BLaER1 (cell line): Measurements from ENCODE around the gene THSD7A.

Experiments used
- H3K27ac ChIP-seq: shearing (Covaris generic); formaldehyde crosslinking; 2 replicates; pipeline ENCODE4 v1.8.1; 2022
- H3K27me3 ChIP-seq: shearing (Covaris generic); formaldehyde crosslinking; 2 replicates; pipeline ENCODE4 v1.8.1; 2022
- H3K36me3 ChIP-seq: shearing (Covaris generic); formaldehyde crosslinking; 2 replicates; pipeline ENCODE4 v1.8.1; 2022
- H3K4me1 ChIP-seq: shearing (Covaris generic); formaldehyde crosslinking; 2 replicates; pipeline ENCODE4 v1.8.1; 2022
- H3K4me2 ChIP-seq: shearing (Covaris generic); formaldehyde crosslinking; 2 replicates; pipeline ENCODE4 v1.8.1; 2022
- H3K4me3 ChIP-seq: shearing (Covaris generic); formaldehyde crosslinking; 2 replicates; pipeline ENCODE4 v1.8.1; 2022
- H3K9ac ChIP-seq: shearing (Covaris generic); formaldehyde crosslinking; 2 replicates; pipeline ENCODE4 v1.8.1; 2022
- H3K9me3 ChIP-seq: shearing (Covaris generic); formaldehyde crosslinking; 2 replicates; pipeline ENCODE4 v1.8.1; 2022
- H4K20me1 ChIP-seq: shearing (Covaris generic); formaldehyde crosslinking; 2 replicates; pipeline ENCODE4 v1.8.1; 2022
- Cebpa-rat ChIP-seq: shearing (Covaris generic); IDR thresholded peaks from 2 replicates; pipeline ENCODE4 v1.8.1; 2022

Gene THSD7A

GRCh38 chr7:11690395-11690794, 141.6 kb downstream of the THSD7A start:
- TF ChIP-seq Cebpa-rat, result no peak
- H3K27ac ChIP-seq, result no peak overlapping the region
- H3K36me3 ChIP-seq, result no peaks in the 10 kb centered on the region
- H3K4me1 ChIP-seq, result peaks cover 27% of the 10 kb centered on the region
- no peak overlapping the region for H3K9ac ChIP-seq
- H3K4me2 ChIP-seq, result no peak overlapping the region
- H3K27me3 ChIP-seq, result no peaks in the 10 kb centered on the region
- 0 out of 2 replicates have a peak, but pooled peaks cover under 1% of the 10 kb centered on the region for H3K9me3 ChIP-seq
- H3K4me3 ChIP-seq, result no peak overlapping the region
- H4K20me1 ChIP-seq, result no peaks in the 10 kb centered on the region

GRCh38 chr7:11689096-11689495, 142.9 kb downstream of the THSD7A start:
- peaks cover 30% of the 10 kb centered on the region for H3K4me1 ChIP-seq
- H4K20me1 ChIP-seq, result no peaks in the 10 kb centered on the region
- peak overlapping the region; percentile 32; the same call in 1 of the 2 replicates for H3K27ac ChIP-seq
- H3K27me3 ChIP-seq, result no peaks in the 10 kb centered on the region
- no peak overlapping the region for H3K4me3 ChIP-seq
- peaks cover 10% of the 10 kb centered on the region; the same call in 1 of the 2 replicates for H3K9me3 ChIP-seq
- H3K9ac ChIP-seq, result no peak overlapping the region
- TF ChIP-seq Cebpa-rat, result no peak
- H3K36me3 ChIP-seq, result no peaks in the 10 kb centered on the region
- H3K4me2 ChIP-seq, result peak overlapping the region; percentile 28

GRCh38 chr7:11681461-11681860, 150.5 kb downstream of the THSD7A start:
- no peaks in the 10 kb centered on the region for H3K36me3 ChIP-seq
- H3K27ac ChIP-seq, result no peak overlapping the region
- TF ChIP-seq Cebpa-rat, result no peak
- no peak overlapping the region for H3K4me2 ChIP-seq
- peaks cover 15% of the 10 kb centered on the region for H3K4me1 ChIP-seq
- H3K9me3 ChIP-seq, result peaks cover 44% of the 10 kb centered on the region
- no peaks in the 10 kb centered on the region for H4K20me1 ChIP-seq
- no peaks in the 10 kb centered on the region for H3K27me3 ChIP-seq
- no peak overlapping the region for H3K4me3 ChIP-seq
- no peak overlapping the region for H3K9ac ChIP-seq

- Histone ChIP-seq H3K4me2 (no peak overlapping the region), H3K9ac (no peak overlapping the region), H3K27ac (no peak overlapping the region), H3K9me3 (peaks cover 30% of the 10 kb centered on the region), H4K20me1 (no peaks in the 10 kb centered on the region), H3K36me3 (no peaks in the 10 kb centered on the region), H3K4me1 (no peaks in the 10 kb centered on the region), H3K4me3 (no peak overlapping the region), H3K27me3 (no peaks in the 10 kb centered on the region)
- TF ChIP-seq Cebpa-rat, result no peak
Observed at GRCh38 chr7:11675163-11675562, 156.8 kb downstream of the THSD7A start.

- no peak for TF ChIP-seq Cebpa-rat
- no peak overlapping the region for H3K4me3 ChIP-seq
- no peak overlapping the region for H3K4me2 ChIP-seq
- H4K20me1 ChIP-seq, result no peaks in the 10 kb centered on the region
- H3K36me3 ChIP-seq, result no peaks in the 10 kb centered on the region
- H3K9ac ChIP-seq, result no peak overlapping the region
- H3K9me3 ChIP-seq, result no peaks in the 10 kb centered on the region
- no peaks in the 10 kb centered on the region for H3K27me3 ChIP-seq
- no peak overlapping the region for H3K27ac ChIP-seq
- H3K4me1 ChIP-seq, result no peaks in the 10 kb centered on the region
Observed at GRCh38 chr7:11668727-11669126, 163.3 kb downstream of the THSD7A start.

GRCh38 chr7:11667810-11668185, 164.2 kb downstream of the THSD7A start:
- H3K36me3 ChIP-seq, result no peaks in the 10 kb centered on the region
- no peak overlapping the region for H3K4me3 ChIP-seq
- TF ChIP-seq Cebpa-rat, result no peak
- H3K9ac ChIP-seq, result no peak overlapping the region
- H3K4me2 ChIP-seq, result no peak overlapping the region
- no peaks in the 10 kb centered on the region for H3K9me3 ChIP-seq
- no peaks in the 10 kb centered on the region for H4K20me1 ChIP-seq
- no peak overlapping the region for H3K27ac ChIP-seq
- no peaks in the 10 kb centered on the region for H3K27me3 ChIP-seq
- H3K4me1 ChIP-seq, result no peaks in the 10 kb centered on the region

GRCh38 chr7:11667071-11667809, 164.8 kb downstream of the THSD7A start:
- no peak overlapping the region for H3K27ac ChIP-seq
- TF ChIP-seq Cebpa-rat, result no peak
- H4K20me1 ChIP-seq, result no peaks in the 10 kb centered on the region
- H3K4me1 ChIP-seq, result no peaks in the 10 kb centered on the region
- no peaks in the 10 kb centered on the region for H3K27me3 ChIP-seq
- no peak overlapping the region for H3K9ac ChIP-seq
- no peak overlapping the region for H3K4me2 ChIP-seq
- H3K36me3 ChIP-seq, result no peaks in the 10 kb centered on the region
- H3K4me3 ChIP-seq, result no peak overlapping the region
- no peaks in the 10 kb centered on the region for H3K9me3 ChIP-seq

GRCh38 chr7:11665357-11665756, 166.6 kb downstream of the THSD7A start:
- Histone ChIP-seq H3K27me3 (no peaks in the 10 kb centered on the region), H3K4me2 (no peak overlapping the region), H3K36me3 (no peaks in the 10 kb centered on the region), H3K9ac (no peak overlapping the region), H3K27ac (no peak overlapping the region), H4K20me1 (no peaks in the 10 kb centered on the region), H3K9me3 (no peaks in the 10 kb centered on the region), H3K4me3 (no peak overlapping the region), H3K4me1 (no peaks in the 10 kb centered on the region)
- no peak for TF ChIP-seq Cebpa-rat

GRCh38 chr7:11655642-11656041, 176.4 kb downstream of the THSD7A start:
- H3K36me3 ChIP-seq, result no peaks in the 10 kb centered on the region
- H3K4me2 ChIP-seq, result no peak overlapping the region
- no peak overlapping the region for H3K4me3 ChIP-seq
- TF ChIP-seq Cebpa-rat, result no peak
- H3K9me3 ChIP-seq, result no peaks in the 10 kb centered on the region
- no peaks in the 10 kb centered on the region for H3K4me1 ChIP-seq
- H3K27ac ChIP-seq, result no peak overlapping the region
- H3K9ac ChIP-seq, result no peak overlapping the region
- H4K20me1 ChIP-seq, result no peaks in the 10 kb centered on the region
- no peaks in the 10 kb centered on the region for H3K27me3 ChIP-seq

- Histone ChIP-seq H3K4me1 (no peaks in the 10 kb centered on the region), H3K4me2 (no peak overlapping the region), H3K27ac (no peak overlapping the region), H3K36me3 (no peaks in the 10 kb centered on the region), H3K4me3 (no peak overlapping the region), H3K27me3 (no peaks in the 10 kb centered on the region), H3K9me3 (no peaks in the 10 kb centered on the region), H3K9ac (no peak overlapping the region), H4K20me1 (no peaks in the 10 kb centered on the region)
- TF ChIP-seq Cebpa-rat, result no peak
Observed at GRCh38 chr7:11655163-11655562, 176.8 kb downstream of the THSD7A start.

- Histone ChIP-seq H3K36me3 (no peaks in the 10 kb centered on the region), H3K9ac (no peak overlapping the region), H3K9me3 (no peaks in the 10 kb centered on the region), H4K20me1 (no peaks in the 10 kb centered on the region), H3K4me1 (no peaks in the 10 kb centered on the region), H3K27ac (no peak overlapping the region), H3K4me2 (no peak overlapping the region), H3K27me3 (no peaks in the 10 kb centered on the region), H3K4me3 (no peak overlapping the region)
- TF ChIP-seq Cebpa-rat, result no peak
Observed at GRCh38 chr7:11650500-11650899, 181.5 kb downstream of the THSD7A start.
